NCI-H1092 (cell line): Measurements from ENCODE around the gene CD68.
"Not testable (repeated sequence)": the region's sequence is repeated elsewhere in the genome, so short reads cannot be mapped to it uniquely, and the experiment has no call there.

Source experiments
- DNase-seq: peaks from one replicate; lab custom pipeline; 2025; lab: John Stamatoyannopoulos, UW

CD68 gene

DNA sequence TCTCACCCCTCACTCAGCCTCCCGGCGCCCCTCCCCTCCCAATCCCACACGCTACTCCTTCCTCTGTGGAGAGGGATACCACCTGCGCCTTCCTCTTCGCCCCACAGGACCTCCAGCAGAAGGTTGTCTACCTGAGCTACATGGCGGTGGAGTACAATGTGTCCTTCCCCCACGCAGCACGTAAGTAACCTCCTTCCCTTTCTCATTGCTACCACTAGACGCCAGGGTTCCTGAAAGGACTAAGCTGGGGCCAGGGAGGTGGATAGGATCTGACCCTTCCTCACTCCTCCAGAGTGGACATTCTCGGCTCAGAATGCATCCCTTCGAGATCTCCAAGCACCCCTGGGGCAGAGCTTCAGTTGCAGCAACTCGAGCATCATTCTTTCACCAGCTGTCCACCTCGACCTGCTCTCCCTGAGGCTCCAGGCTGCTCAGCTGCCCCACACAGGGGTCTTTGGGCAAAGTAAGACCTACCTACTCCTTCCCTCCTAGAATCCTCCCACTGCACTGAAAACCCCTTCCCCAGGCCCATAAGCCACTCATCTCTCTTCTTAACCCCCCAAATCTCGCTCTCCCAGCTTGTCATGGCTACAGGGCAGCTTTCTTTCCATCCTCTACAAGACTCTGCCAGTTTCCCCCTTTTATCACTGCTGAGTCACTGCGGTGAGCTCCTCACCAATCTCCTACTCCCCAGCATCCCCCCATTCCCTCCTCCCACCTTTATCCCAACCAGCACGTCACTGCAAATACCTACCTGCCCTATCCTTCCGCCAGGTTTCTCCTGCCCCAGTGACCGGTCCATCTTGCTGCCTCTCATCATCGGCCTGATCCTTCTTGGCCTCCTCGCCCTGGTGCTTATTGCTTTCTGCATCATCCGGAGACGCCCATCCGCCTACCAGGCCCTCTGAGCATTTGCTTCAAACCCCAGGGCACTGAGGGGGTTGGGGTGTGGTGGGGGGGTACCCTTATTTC lies 1.5 kb downstream of the CD68 start:
- DNase-seq, result no peak

DNA sequence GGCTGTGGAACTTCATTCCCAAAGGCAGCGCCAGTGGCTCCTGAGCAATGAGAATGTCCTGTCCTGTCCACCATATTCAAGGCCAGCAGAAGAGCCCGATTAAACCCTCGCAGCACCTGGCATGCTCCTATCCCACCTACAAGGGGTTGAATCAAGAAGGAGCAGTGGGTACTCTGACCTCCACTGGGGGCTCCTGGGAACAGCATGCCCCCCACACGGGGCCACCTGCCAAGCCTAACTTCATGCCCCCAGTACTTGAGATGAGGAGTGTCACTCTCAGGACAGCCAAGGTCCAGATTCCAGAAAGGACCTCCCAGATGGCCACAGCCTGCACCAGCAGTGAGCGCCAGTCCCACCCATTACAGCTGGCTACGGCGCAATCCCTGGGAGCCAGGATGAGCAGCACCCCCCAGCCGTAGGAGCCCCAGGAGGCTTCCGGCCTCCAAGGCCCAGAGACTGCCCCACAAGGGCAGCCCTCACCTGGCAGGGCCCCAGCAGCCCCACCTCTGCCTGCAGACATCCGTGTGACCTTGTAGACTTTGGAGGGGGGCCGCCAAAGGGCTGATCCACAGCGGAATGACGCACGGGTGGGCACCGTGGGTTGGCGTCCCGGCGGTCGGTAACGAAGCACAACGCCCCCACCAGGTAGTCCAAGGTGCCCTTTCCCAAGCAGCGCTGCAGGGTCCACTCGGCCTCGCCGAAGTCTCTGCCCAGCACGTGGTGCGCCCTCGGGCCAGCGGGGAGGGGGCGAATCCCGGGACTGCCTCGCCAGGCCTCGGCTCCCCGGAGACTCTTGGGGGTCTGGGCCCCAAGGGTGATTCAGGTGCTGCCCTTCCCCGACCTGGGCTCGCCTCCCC lies 3.2 kb downstream of the CD68 start:
- DNase-seq, result no peak

DNA sequence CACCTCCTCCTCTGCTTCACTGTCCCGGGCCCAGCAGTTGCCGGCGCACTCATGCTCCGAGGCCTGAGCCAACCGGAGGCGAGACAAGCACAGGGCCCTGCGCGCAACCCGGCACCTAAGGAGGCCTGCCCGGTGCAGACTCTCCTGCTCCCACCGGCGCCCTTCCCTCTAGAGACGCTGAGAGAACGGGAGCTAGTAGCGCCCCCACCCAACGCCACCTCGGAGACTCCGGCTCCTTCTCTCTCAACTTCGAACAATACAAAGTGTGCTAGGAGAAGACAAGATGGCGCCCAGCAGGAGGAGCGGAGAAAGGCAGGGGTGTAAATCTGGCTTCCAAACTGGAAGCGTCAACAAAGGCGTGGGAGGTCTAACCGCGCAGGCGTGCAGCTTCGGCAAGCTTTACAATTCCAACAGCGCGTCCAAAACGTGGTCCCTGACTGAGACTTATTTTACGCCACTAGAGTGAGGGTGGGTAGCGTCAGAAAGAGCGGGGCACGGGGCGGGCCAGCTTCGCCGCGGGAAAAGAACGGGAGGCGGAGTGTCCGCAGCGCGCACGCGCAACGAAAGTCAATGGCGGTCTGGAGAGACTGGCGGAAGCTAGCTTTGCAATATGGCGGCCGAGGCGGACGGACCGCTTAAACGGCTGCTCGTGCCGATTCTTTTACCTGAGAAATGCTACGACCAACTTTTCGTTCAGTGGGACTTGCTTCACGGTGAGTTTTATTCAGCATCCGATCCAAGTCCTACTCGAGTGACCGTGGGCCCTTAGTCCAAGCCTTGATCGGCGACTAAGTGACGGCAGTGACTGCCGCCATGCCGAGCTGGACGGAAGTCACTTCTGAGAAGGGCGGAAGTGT lies 4.0 kb downstream of the CD68 start, which contains the start of gene MPDU1:
MPDU1 (plus strand) TSS at position 600 of the 857 bp plus-strand sequence; CDS start at position 611, 11 bp downstream.
- peak; percentile 91 for DNase-seq

DNA sequence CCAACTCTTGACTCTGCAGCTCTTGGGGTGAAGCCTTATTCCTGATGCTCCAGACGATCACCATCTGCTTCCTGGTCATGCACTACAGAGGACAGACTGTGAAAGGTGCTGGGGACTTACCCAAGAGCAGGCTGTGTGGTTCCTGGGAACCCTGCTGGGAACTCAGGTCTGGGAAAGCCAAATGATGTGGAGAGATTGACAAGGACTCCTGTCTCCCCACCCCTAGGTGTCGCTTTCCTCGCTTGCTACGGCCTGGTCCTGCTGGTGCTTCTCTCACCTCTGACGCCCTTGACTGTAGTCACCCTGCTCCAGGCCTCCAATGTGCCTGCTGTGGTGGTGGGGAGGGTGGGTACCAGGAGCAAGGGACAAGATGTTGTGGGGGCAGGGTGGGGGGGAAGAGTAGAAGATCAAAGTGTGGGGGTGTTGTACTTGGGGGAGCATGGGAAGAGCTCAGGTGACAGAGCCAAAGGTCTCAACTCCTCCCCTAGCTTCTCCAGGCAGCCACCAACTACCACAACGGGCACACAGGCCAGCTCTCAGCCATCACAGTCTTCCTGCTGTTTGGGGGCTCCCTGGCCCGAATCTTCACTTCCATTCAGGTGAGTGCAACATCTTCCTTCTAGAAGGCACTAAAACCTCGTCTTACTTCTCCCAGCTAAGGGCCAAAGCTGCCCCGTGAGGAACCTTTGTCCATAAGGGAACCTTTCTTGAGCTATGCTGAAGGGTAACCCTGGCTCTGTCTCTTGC lies 7.4 kb downstream of the CD68 start:
- no peak for DNase-seq

DNA sequence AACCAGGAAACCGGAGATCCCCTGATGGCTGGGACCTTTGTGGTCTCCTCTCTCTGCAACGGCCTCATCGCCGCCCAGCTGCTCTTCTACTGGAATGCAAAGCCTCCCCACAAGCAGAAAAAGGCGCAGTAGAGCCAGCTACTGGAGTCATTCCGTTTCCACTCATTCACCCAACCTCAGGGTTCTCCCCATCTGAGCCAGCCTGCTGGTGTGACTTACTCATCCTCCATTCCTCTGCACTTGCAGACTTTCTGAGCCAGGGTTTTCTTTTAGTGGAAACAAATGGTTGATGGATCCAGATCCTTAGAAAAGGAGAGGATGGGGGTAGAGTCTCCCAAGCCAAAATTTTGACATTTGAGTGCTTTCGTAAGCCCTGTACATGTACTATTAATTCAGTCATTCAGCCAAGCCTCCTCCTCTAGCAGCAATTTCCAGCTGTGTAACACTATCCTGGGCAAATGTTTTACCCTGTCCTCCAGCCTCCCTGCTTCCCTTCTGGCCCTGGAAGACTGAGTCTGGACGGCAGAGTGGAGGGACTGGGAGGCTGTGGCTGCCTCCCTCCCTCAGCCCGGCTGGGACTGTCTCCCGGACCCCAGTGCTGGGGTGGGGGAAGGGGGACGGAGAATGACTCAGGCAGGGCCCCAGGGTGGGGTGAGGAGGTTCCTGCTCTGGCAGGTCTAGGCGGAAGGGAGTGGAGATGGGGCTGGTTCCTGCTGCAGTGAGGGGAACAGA lies 8.1 kb downstream of the CD68 start:
- no peak for DNase-seq

DNA sequence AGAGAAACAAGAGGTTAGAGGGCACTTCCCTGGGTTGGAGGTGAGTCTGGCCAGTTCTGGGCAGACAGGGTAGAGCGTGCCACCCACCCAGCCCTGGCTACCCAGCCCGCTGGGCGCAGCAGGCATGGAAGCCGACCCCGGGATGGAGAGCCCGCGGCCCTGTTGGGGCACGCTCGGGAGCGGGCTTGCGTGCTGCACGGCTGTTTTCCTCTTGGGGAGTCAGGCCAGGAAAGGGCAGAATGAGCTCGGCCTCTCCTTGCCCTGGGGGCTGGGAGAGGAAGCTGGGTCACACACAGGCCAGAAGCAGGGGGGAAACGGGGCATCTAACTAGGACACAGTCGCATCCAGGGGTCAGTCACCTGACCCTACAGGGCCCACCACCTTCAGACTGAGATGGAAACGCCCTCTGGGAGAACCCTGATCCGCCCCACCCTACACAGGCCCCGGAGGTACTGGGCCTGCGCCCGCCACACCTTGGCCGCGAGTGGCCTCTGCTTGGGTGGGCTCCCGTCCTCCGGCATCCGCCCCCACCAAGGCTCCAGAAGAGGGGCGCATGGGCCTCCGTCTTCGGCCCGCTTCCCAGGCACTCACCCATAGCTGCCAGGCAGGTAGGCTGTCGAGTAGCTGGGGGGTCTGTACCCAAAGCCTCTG lies 9.2 kb downstream of the CD68 start:
- no peak for DNase-seq

DNA sequence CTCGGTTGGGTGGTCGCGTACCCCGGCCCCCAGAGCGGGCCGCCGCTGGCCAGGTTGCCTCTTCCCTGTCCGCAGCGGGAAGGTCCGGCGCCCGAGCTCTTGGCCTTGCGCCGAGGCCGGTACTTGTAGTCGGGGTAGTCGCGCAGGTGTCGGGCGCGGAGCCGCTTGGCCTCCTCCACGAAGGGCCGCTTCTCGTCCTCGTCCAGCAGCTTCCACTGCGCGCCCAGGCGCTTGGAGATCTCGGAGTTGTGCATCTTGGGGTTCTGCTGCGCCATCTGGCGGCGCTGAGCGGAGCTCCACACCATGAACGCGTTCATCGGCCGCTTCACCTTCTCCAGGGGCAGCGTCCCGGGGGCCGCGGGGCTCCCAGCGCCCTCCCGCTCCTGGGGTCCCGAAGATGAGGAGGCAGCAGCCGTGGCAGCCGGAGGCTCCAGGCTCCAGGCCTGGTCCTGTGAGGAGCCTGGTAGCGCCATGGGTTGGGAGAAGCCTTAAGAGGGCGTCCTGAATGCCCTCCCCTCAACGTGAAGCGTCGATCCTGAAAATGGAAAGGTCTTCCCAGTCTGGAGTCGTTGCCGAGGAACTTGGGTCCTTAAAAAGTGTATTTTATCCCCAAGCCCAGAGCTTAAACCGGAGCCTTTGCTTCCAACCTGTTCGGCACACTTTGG lies 9.9 kb downstream of the CD68 start:
- no peak for DNase-seq

DNA sequence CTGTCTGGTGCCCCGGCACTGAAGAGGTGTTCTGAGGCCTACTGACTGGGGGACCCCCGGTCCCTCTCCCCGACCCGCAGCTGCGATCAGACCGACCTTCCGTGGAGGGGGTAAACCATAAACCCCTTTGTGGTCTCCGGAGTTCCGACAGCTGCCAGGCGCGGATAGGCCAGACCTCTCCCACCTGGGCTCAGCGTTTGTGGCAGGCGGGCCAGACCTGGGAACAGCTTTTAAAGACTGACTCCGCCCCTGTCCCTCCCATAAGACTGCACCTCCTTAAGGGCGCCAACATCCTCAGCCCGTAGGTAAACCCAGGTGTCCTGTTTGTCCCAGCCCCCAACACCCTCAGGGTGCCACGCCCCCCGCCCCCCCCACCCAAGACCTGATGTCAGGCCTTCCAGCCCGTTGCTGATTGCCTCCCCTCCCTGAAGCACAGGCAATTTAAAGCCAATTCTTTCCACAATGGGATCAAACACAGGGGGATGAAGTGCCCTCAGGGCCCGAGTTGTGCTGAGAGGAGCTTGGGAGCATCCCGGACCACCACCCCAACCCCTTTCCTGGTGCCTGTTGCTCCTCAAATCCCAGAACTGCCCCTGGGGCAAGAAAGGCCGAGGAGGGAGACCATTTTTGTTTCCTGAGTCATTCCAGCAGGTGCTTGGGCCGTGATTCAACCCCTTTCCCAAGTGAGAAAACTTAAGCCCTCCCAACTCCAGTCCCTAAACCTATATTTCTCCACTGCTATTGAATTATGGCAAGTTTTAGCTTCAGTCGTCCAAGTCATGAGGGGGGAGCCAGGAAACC lies 10.7 kb downstream of the CD68 start, which contains the start of gene SOX15:
SOX15 (minus strand) TSS at position 204 of the 801 bp plus-strand sequence. CDS start 418 bp downstream, outside the sequence.
- DNase-seq, result no peak

DNA sequence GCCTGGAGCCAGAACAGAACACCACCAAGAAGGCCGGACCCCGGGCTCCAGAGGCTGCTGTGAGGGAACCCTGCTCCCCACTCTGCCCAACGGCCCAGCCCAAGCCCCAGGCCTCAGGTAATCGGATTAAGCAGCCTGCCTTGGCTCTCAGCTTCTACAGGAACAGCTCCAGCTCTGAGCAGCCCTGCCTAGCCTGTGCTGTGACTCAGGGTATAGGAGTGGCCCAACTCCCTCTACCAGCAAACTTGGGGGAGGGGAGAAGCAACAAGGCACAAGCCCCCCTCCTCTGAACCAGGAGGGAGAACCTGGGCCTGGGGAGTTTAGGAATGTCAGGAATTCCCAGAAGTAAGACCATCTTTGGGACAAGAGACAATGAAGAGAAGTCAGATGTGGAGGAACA lies 11.3 kb downstream of the CD68 start:
- no peak for DNase-seq

DNA sequence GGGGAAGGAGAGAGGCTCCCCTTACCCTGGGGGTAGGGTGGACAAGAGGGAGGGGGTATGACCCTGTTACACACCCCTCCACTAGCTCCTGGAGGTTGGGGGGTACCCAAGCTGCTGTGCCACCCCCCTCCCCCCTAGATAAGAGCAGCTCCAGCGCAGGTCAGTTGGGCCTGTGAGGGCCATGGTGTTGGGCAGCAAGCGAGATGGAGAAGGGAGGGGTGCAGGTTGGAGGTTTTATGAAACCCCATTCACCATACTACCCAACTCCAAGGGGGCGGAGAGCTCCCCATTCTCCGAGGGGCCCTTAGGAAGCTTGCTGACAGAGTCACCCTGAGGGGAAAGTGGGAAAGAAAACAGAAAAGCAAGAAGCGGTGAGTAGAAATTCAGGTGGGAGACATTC lies 12.2 kb downstream of the CD68 start:
- no peak for DNase-seq

DNA sequence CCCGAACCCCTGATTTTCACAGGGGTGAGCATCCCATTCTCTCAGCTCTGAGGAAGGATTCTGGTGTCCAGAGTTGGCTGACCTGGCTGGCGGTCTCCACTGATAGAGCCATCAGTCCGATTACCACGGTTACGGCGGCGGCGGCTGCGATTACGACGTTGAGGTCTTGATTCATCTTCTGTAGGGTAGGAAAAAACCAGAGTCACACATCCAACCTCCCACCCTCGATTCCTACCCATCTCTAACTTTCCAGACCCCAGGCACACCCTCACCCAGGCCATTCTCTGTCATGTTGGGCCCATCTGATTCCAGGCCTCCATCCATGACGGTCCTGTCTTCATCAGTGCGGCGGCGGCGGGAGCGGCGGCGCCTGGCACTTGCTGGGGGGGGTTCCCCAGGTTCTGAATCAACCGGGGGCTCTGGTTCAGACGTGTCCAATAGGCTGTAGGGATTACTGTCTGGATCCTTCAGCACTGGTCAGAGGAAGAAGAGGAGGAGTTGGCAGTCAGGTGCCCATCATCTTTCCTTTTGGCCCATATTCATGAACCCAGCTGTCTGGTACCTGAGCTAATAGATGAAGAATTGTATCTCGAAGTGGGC lies 13.1 kb downstream of the CD68 start:
- DNase-seq, result no peak

DNA sequence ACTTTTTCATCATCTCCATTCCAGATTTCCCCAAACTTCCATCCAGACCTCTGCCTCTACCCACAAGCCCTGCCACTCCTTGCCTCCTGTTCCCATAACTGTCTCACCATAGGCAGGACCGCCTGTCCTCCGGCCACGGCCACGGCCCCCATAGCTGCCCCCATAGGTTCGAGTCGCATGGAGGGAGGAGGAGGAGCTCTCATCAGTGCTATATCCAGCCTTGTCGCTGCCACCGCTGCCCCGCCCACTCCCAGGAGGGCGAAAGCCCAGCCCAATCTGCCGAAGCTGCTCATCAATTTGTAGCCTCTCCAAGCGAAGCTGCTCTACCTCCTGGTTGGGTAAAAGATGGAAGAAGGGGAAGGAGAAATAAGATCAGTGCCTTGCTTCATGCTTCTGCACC lies 13.9 kb downstream of the CD68 start:
- DNase-seq, result no peak

DNA sequence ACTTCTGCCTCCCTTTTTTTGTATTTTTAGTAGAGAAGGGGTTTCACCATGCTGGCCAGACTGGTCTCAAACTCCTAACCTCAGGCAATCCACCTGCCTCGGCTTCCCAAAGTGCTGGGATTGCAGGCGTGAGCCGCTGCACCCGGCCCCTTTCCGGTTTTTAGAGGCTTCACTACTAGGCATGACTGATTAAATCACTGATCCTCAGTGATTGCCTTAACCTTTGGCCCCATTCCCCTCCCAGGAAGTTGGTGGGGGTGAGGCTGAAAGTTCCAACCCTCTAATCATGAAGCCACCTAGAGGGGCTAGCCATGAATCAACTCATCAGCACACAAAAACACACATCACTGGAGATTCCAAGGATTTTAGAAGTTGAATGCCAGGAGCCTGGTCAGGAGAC lies 18.1 kb downstream of the CD68 start:
- DNase-seq, result not testable (repeated sequence)

DNA sequence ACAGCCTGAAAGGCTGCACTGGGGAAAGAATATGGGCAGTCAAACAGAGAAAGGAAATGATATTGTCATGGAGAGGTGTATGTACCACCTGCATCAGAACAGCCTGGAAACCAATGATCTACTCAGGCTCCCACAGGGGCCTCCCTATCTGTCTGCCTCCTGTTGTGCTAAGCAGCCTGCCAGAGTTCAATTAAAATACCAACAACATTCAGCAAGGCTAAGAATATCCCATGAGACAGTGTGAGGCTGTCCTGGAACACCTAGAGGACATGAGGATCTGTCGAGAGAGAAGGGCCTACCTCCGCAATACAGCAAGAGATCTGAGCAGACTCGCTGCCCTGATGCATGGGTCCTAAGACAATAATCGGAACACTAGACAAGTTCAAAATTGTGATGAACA lies 26.8 kb downstream of the CD68 start:
- DNase-seq, result no peak

DNA sequence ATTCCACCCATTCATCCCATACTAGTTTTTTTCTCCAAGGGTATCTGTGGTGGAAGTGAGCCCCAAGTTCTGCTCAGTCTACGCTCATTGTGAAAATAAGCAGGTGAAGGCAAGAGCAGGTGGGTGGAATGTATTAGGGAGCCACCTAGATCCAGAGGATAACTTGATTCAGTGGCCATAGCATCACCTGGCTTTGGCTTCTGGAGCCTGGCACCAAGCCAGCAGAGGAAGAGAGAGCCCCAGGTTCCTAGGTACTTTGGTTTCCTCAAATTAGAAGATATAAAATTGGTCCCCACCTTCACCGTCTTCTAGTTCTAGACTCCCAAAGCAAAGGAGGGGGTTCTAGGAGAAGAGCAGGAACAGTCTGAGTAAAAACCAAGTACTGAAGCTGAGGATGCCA lies 31.2 kb downstream of the CD68 start:
- no peak for DNase-seq

DNA sequence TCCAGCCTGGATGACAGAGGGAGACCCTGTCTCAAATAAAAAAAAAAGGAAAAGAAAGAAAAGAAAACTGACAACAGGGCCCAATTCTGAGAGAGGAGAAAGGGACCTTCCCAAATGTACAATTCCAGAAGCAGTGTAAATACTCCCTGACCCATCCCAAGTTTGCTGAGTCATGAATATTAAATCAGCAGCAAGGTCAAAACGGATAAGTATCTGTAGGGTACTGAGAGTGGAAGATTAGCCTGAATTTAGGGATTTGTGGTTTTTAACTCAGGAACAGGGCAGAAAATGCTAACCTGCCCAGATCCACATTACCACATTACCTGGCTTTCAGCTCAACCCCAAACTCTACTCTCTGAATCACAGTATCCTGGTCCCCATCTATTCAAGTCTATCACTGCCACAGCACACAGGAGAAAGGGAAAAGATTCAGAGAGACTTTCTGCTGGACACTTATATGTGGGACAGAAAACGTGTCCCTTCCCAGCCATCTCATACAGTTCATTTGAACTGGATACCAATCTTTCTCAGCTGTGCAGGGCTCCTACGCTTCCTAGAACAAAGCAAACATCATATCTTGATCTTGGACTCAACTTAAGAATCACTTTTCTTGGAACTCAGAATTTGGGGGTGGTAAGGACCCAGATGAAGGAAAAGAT lies 32.3 kb downstream of the CD68 start:
- DNase-seq, result no peak

DNA sequence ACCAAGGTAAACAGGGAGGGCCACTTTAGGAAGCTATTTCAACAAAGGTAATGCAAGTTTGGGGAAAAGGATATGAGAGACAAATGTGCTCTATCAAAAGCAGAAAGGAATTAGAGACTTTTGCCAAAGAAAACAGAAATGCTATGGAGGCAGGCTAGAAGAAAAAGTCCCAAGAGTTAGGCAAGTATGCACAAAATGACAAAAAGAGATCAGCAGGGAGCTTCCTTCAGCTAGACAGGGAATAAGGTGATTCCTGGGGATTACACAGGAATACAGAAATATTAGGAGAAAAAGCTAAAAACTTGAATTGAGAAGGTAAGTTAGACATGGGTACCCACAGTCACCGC lies 32.8 kb downstream of the CD68 start:
- DNase-seq, result no peak
